HG02678 (cell line): Measurements from ENCODE around the gene HRH3.

Experiments
- ATAC-seq: cut with Tn5 transposase; IDR thresholded peaks from one replicate; pipeline ENCODE4 v1.9.1; 2021; ENCODE audit warnings: mild to moderate bottlenecking, moderate library complexity; ENCODE audit not compliant: unreplicated experiment

HRH3 gene

GRCh38 chr20:62219992-62220665, at the start of gene HRH3:
TSS of gene HRH3 (minus strand) at chr20:62220278. CDS start at chr20:62219970, 308 bp downstream.
- ATAC-seq, result no peak

- ATAC-seq, result no peak
Measured at GRCh38 chr20:62269871-62270270, 49.8 kb upstream of the HRH3 start.

DNA sequence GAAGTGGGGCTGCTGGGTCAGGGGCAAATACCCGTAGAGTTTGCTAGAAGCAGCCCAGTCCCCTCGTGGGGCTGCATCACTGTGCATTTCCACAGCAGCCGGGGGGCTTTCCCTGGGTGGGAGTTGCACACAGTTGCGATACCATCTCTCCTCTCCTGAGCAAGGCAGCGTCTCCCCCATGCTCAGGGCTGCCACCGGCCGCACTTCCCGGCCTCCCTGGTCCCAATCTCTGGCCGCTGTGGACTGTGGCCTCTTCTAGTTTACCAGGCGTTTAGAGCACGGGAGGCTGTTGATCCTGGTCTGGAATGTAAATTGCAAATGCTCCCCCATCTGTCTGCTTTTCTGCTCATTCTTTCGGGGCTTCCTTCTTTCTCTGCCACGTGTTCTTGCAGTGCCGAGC, 49.3 kb upstream of the HRH3 start:
- ATAC-seq, result no peak

DNA sequence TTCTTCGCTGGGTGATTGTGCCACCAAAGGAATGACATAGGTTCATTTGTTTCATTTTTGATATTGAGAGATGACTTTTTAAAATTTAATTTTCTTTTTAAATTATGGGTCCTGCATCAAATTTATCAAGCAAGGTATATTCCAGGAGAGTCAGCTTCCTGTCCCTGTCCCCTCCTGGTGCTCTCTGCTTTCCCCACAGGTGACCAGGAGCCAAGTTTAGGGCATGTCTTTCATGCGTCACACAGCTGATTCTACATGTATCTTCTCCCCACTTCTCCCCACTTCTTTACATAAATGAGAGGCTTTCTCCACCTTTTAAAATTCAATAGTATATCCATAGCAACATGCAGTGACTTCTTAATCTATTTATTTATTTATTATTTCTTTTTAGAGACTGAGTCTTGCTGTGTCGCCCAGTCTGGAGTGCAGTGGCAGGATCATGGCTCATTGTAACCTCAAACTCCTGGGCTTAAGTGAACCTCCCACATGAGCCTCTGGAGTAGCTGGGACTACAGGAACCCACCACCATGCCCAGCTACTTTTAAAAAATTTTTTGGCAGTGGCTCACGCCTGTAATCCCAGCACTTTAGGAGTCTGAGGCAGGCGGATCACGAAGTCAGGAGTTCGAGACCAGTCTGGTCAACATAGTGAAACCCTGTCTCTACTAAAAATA, 48.3 kb upstream of the HRH3 start:
- ATAC-seq, result no peak

- no peak for ATAC-seq
Measured at GRCh38 chr20:62267543-62267942, 47.5 kb upstream of the HRH3 start.

DNA sequence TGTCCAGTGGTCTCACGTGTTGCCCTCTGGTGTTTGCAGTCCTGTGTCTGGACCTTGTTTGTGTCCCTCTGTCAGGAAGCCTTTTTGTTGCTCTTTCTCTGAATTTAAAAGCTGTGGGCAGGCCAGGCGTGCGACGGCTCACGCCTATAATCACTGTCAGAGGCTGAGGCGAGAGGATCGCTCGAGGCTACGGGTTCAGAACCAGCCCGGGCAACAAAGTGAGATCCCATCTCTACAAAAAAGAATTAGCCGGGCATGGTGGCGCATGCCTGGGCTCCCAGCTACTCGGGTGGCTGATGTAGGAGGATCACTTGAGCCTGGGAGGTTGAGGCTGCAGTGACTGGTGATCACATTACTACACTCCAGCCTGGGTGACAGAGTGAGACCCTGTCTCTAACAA, 46.8 kb upstream of the HRH3 start:
- no peak for ATAC-seq

DNA sequence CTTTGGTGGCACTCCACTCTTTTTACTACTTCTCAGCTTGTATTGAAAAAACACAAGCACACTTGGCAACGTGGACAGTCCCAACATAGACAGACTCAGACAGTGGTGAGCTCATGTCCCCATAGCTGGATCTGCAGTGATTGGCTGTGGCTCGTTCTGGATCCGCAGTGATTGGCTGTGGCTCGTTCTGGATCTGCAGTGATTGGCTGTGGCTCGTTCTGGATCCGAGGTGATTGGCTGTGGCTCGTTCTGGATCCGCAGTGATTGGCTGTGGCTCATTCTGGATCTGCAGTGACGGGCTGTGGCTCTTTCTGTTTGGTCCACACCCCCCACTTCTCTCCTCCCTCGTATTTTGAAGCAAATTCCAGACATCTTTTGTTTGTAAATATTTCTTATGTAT, 46.3 kb upstream of the HRH3 start:
- no peak for ATAC-seq

DNA sequence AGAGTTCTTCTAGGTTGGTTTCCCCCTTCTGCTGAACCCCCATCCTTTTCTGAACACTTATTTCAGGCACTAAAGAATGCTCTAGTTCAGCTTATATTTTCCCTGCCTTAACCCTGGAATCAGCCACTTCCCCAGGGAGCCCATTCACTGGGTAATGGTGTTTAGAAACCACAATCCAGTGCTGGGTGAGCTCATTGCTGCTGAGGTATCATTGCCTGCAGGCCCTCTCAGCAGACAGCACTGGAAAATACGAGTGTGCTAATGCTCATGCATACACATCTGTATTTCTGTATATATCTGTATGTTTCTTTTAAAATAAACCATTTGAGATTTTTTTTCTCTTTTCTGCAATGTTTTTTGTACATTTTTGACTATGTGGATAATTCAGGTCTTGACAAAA, 45.3 kb upstream of the HRH3 start:
- no peak for ATAC-seq

GRCh38 chr20:62263396-62263795, 43.3 kb upstream of the HRH3 start:
- no peak for ATAC-seq

GRCh38 chr20:62262064-62262463, 42.0 kb upstream of the HRH3 start:
- no peak for ATAC-seq

DNA sequence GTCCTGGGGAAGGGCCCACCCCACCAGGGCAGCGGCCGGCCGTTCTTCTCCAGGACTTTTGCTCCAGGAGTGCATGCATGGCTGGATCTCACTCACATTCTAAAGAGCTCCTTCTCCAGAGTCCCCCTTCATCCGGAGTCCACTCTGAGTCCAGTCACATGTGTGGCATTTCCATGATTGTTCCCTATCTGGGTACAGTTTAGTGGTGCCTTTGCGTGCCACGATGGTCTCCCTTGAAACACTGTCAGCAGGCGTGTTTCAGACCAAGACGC, 39.2 kb upstream of the HRH3 start:
- ATAC-seq, result no peak

- no peak for ATAC-seq
Measured at GRCh38 chr20:62258499-62259293, 38.6 kb upstream of the HRH3 start.

GRCh38 chr20:62255976-62256375, 35.9 kb upstream of the HRH3 start:
- ATAC-seq, result no peak

DNA sequence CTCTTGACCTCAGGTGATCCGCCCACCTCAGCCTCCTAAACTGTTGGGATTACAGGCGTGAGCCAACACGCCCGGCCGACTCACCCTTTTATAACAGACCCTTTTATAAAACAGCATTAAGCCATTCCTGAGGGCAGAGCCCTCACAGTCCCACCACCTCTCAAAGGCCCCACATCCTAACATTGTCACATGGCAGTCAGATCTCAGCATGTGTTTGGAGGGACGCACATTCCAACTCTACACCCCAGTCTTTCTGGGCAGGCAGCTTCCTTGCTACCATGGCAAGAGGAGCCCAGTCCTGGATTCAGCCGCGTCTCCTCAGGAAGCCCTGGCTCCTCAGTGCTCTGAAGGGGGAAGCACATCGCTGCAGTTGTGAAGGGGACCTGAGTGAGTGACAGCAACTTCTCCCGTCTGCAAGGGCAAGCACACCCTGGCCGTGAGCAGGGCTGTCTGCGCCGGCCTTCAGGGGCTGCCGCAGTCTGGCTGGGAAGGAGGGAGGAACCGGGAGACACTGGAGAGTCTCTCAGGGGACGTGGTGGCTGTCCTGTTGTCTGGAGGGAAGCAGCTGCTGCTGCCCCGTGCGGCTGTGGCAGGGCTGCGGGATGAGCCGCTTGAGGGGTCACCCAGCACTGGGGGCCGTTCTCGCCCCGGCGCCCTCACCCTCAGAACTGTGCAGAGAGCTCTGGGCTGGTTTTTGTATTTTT, 34.1 kb upstream of the HRH3 start:
- no peak for ATAC-seq

GRCh38 chr20:62253398-62253797, 33.3 kb upstream of the HRH3 start:
- ATAC-seq, result no peak

DNA sequence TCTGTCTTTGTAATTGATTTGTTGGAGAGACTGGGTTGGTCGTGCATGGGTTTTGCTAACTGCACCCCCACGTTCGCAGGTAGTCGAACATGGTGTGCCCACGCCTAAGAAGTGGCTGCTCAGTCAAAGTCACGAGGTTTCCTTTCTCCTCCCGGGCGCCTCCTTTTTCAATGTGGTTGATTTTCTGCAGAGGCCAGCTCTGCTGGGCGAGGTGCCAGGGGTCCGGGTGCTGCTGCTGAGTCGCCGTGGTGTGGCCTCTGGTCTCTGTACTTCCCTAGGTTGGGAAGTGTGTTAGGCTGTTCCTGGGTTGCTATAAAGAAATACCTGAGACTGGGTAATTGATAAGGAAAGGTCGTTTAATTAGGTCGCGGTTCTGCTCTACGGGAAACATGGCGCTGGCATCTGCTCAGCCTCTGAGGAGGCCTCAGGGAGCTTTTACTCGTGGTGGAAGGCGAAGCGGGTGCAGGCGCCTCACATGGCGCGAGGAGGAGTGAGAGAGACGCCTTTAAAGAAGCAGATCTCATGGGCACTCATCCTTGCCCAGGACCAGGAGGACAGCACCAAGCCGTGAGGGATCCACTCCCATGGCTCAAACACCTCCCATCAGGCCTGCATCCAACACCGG, 32.4 kb upstream of the HRH3 start:
- ATAC-seq, result no peak

GRCh38 chr20:62248890-62249560, 28.9 kb upstream of the HRH3 start:
- no peak for ATAC-seq

- ATAC-seq, result no peak
Measured at GRCh38 chr20:62246872-62247652, 27.0 kb upstream of the HRH3 start.

- ATAC-seq, result no peak
Measured at GRCh38 chr20:62246431-62246830, 26.4 kb upstream of the HRH3 start.

DNA sequence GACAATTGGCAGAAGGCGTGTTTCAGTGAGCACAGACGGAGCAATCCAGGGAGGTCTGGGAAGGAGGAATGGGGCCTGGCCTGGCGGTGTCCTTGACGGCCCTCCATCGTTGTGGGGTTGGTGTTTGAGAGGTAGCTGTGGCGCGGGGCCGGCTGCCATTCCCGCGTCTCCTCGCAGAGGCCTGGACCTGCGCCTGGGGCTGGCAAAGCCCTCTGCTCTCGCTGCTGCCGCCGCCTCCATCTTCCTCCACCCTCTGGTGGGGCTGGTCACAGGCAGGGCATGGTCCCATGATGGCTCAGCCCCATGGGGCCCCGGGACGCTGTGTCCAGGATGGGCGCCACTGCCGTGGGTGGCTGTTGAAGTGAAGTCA, 25.8 kb upstream of the HRH3 start:
- ATAC-seq, result no peak
